ENCODE measurements around the gene KRTDAP.

DNA sequence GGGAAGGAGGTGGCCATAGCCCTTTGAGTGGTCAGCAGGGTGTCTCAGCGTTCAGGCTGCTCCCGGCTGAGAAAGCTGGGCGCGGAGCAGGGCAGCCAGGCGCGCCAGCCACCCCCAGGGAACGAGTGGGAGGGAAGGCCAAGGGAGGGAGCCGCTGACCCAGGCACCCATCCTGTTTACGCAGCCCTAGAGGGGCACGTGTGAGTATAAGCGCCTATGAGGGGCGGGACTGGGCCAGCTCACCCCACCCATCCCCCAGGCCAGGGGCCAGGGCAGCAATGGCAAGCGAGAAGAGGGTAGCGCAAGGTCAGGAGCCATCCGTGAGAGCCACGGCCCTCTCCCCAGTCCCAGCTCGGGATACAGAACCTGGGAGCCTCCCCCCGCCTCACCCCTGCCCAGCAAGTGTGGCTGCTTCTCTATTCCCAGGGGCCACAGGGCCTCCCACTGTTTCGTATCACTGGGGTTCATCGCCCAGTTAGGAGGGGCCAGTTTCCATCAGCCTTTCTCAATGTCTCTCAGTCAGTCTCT lies 24.1 kb upstream of the KRTDAP start:
- no peak for TF ChIP-seq POLR2A (IDR thresholded peaks at IDR 0.05)
- TF ChIP-seq, protein P1, sequence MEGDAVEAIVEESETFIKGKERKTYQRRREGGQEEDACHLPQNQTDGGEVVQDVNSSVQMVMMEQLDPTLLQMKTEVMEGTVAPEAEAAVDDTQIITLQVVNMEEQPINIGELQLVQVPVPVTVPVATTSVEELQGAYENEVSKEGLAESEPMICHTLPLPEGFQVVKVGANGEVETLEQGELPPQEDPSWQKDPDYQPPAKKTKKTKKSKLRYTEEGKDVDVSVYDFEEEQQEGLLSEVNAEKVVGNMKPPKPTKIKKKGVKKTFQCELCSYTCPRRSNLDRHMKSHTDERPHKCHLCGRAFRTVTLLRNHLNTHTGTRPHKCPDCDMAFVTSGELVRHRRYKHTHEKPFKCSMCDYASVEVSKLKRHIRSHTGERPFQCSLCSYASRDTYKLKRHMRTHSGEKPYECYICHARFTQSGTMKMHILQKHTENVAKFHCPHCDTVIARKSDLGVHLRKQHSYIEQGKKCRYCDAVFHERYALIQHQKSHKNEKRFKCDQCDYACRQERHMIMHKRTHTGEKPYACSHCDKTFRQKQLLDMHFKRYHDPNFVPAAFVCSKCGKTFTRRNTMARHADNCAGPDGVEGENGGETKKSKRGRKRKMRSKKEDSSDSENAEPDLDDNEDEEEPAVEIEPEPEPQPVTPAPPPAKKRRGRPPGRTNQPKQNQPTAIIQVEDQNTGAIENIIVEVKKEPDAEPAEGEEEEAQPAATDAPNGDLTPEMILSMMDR (IDR thresholded peaks at IDR 0.05): no peak

Measured in breast epithelium (tissue), 3 donors.